ENCODE data around the gene DNAH12. TPM values are rescaled to one million over a fixed set of nuclear protein-coding genes. Genes with fewer than 3 reads are reported as not detected.

DNAH12 gene
- total and polyA plus RNA-seq, 4 donors: 0.05 to 0.08 (median 0.08) TPM; not detected in 1

GRCh38 chr3:57261929-57262328 lies 282.2 kb downstream of the DNAH12 start:
- H3K4me1 ChIP-seq (ENCODE audit: control insufficient read depth in 4 of 4, insufficient read depth in 4 of 4, low read length in 3 of 4): no peaks in the 10 kb centered on the region
- WGBS: 93% methylated on average over 3 of the region's 3 CpGs
- H3K36me3 ChIP-seq (ENCODE audit: control insufficient read depth in 4 of 4, insufficient read depth in 3 of 4, low read depth in 1 of 4, low read length in 3 of 4): peaks cover 3 to 43% (median 33%) of the 10 kb centered on the region in 4 donors
- H3K4me3 ChIP-seq (ENCODE audit: low read depth in 1 of 3, low read length in 3 of 3): no peak overlapping the region
- no peak overlapping the region for H3K27ac ChIP-seq (ENCODE audit: low read depth in 1 of 2, low read length in 2 of 2)
- H3K27me3 ChIP-seq (ENCODE audit: control insufficient read depth in 4 of 4, insufficient read depth in 4 of 4, low read length in 3 of 4): no peaks in the 10 kb centered on the region
- TF ChIP-seq EGR1 (IDR thresholded peaks at IDR 0.05; ENCODE audit: low read depth in 2 of 2): no peak
- TF ChIP-seq ZBTB33 (IDR thresholded peaks at IDR 0.05): no peak
- TF ChIP-seq HNF4G (IDR thresholded peaks at IDR 0.05): no peak
- TF ChIP-seq JUND (IDR thresholded peaks at IDR 0.05): no peak
- no peak for TF ChIP-seq NR2F2 (IDR thresholded peaks at IDR 0.05)
- no peak for TF ChIP-seq REST (IDR thresholded peaks at IDR 0.05)
- TF ChIP-seq RXRA (IDR thresholded peaks at IDR 0.05): no peak
- TF ChIP-seq FOXA1 (IDR thresholded peaks at IDR 0.05): no peak
- no peaks in the 10 kb centered on the region for H3K9me3 ChIP-seq (ENCODE audit: control insufficient read depth in 4 of 4, low read length in 3 of 4)
- H3K9ac ChIP-seq (ENCODE audit: low read depth in 1 of 2, low read length in 2 of 2): no peak overlapping the region
- no peak for DNase-seq (ENCODE audit: low spot score)

GRCh38 chr3:57261119-57261518 lies 283.0 kb downstream of the DNAH12 start:
- TF ChIP-seq SP1 (IDR thresholded peaks at IDR 0.05) (no peak), MAX (IDR thresholded peaks at IDR 0.05) (no peak), YY1 (IDR thresholded peaks at IDR 0.05) (no peak), CTCF (IDR thresholded peaks at IDR 0.05; ENCODE audit: low read depth, low read length, missing input control) (no peak), NR2F2 (IDR thresholded peaks at IDR 0.05) (no peak), GABPA (IDR thresholded peaks at IDR 0.05 in 1 of 2, conservative IDR thresholded peaks at IDR 0.05 in 1 of 2) (no peak), RAD21 (IDR thresholded peaks at IDR 0.05) (no peak), TAF1 (conservative IDR thresholded peaks at IDR 0.05) (no peak), FOXA1 (IDR thresholded peaks at IDR 0.05) (no peak)
- 94% methylated on average over 4 of the region's 4 CpGs for WGBS
- Histone ChIP-seq H3K9ac (ENCODE audit: low read depth in 1 of 2, low read length in 2 of 2) (no peak overlapping the region), H3K27ac (ENCODE audit: low read depth in 1 of 2, low read length in 2 of 2) (no peak overlapping the region), H3K36me3 (ENCODE audit: control insufficient read depth in 4 of 4, insufficient read depth in 3 of 4, low read depth in 1 of 4, low read length in 3 of 4) (peaks cover 3 to 42% (median 31%) of the 10 kb centered on the region in 4 donors), H3K4me3 (ENCODE audit: low read depth in 1 of 3, low read length in 3 of 3) (no peak overlapping the region), H3K27me3 (ENCODE audit: control insufficient read depth in 4 of 4, insufficient read depth in 4 of 4, low read length in 3 of 4) (no peaks in the 10 kb centered on the region), H3K9me3 (ENCODE audit: control insufficient read depth in 4 of 4, low read length in 3 of 4) (no peaks in the 10 kb centered on the region), H3K4me1 (ENCODE audit: control insufficient read depth in 4 of 4, insufficient read depth in 4 of 4, low read length in 3 of 4) (no peaks in the 10 kb centered on the region)
- no peak for DNase-seq (ENCODE audit: low spot score)
